IMR-90 (cell line): ENCODE results near the gene OR1L6. TPM values are rescaled to one million over a fixed set of nuclear protein-coding genes. Genes with fewer than 3 reads are reported as not detected.

Source experiments
- ATAC-seq: fragments of 200-7000 bp; cut with Tn5 transposase; 2 replicates; pipeline ENCODE4 v1.9.1; 2020; ENCODE audit warnings: low read depth, mild to moderate bottlenecking, moderate library complexity
- BruUV-seq: library from RNA; stranded (reverse); fragments of 400-500 nt; replicated peaks from 2 replicates; lab custom pipeline; 2021; lab: Mats Ljungman, UMichigan
- CTCF ChIA-PET: fragments of 300-600 bp; formaldehyde crosslinking; extraction: SDS; loops from one replicate; lab custom pipeline; 2021; ENCODE audit warnings: antibody characterized with exemption; lab: Yijun Ruan, JAX
- POLR2A ChIA-PET: fragments of 300-600 bp; sonication (Branson Sonifier 250); formaldehyde crosslinking; loops from one replicate; lab custom pipeline; 2022; ENCODE audit warnings: antibody characterized with exemption; ENCODE audit not compliant: unreplicated experiment; lab: Charles Lee
- DNase-seq: peaks from one replicate; pipeline ENCODE4 v3.0.0; 2013
- H2AFZ ChIP-seq: replicated peaks from 2 replicates; pipeline ENCODE3; 2013; ENCODE audit warnings: low read length, mild to moderate bottlenecking; ENCODE audit not compliant: poor library complexity
- H2AK5ac ChIP-seq: 2 replicates; pipeline ENCODE4 v1.6.1; 2013; ENCODE audit warnings: low read depth, low read length, inconsistent platforms
- H2AK9ac ChIP-seq: replicated peaks from 2 replicates; pipeline ENCODE3; 2013; ENCODE audit warnings: mild to moderate bottlenecking, low read depth, low read length, moderate library complexity; ENCODE audit not compliant: poor library complexity
- H2BK120ac ChIP-seq: 2 replicates; pipeline ENCODE4 v1.6.1; 2013; ENCODE audit warnings: low read depth, low read length, inconsistent platforms
- H2BK15ac ChIP-seq: 3 replicates; pipeline ENCODE4 v1.6.1; 2013; ENCODE audit warnings: low read depth, low read length, inconsistent platforms
- H2BK20ac ChIP-seq: 2 replicates; pipeline ENCODE4 v1.6.1; 2013; ENCODE audit warnings: low read depth, mild to moderate bottlenecking, inconsistent platforms, low read length, moderate library complexity
- H2BK5ac ChIP-seq: 2 replicates; pipeline ENCODE4 v1.6.1; 2013; ENCODE audit warnings: mild to moderate bottlenecking, low read depth, low read length, inconsistent platforms; ENCODE audit not compliant: poor library complexity, severe bottlenecking
- H3K14ac ChIP-seq: replicated peaks from 2 replicates; pipeline ENCODE4 v1.6.1; 2013; ENCODE audit warnings: low read depth, low read length, inconsistent platforms
- H3K18ac ChIP-seq: 2 replicates; pipeline ENCODE4 v1.6.1; 2013; ENCODE audit warnings: low read depth, low read length, control low read depth
- H3K23ac ChIP-seq: 2 replicates; pipeline ENCODE4 v1.6.1; 2013; ENCODE audit warnings: low read depth, low read length, inconsistent platforms
- H3K27ac ChIP-seq: 2 replicates; pipeline ENCODE4 v1.5.1; 2013; ENCODE audit warnings: mild to moderate bottlenecking, control low read depth, low read length; ENCODE audit not compliant: insufficient read depth
- H3K27me3 ChIP-seq: 2 replicates; pipeline ENCODE4 v1.6.1; 2013; ENCODE audit warnings: low read length; ENCODE audit not compliant: control insufficient read depth, insufficient read depth
- H3K36me3 ChIP-seq: 2 replicates; pipeline ENCODE4 v1.6.1; 2013; ENCODE audit warnings: low read length, mixed read lengths; ENCODE audit not compliant: control insufficient read depth, insufficient read depth
- H3K4ac ChIP-seq: 2 replicates; pipeline ENCODE4 v1.6.1; 2013; ENCODE audit warnings: low read depth, low read length, inconsistent platforms
- H3K4me1 ChIP-seq: 2 replicates; pipeline ENCODE4 v1.6.1; 2013; ENCODE audit warnings: low read length, mixed read lengths; ENCODE audit not compliant: control insufficient read depth, insufficient read depth
- H3K4me2 ChIP-seq: 2 replicates; pipeline ENCODE4 v1.6.1; 2013; ENCODE audit warnings: low read depth, mild to moderate bottlenecking, control low read depth, low read length, moderate library complexity
- H3K4me3 ChIP-seq: 2 replicates; pipeline ENCODE4 v1.5.1; 2013; ENCODE audit warnings: low read depth, mild to moderate bottlenecking, control low read depth, low read length, moderate library complexity; ENCODE audit not compliant: insufficient read depth
- H3K56ac ChIP-seq: 2 replicates; pipeline ENCODE4 v1.6.1; 2013; ENCODE audit warnings: low read length, inconsistent platforms; ENCODE audit not compliant: insufficient read depth; ENCODE audit errors: extremely low read depth
- H3K79me1 ChIP-seq, 2 experiments: 2 replicates each; pipeline ENCODE4 v1.6.1; 2013; ENCODE audit warnings: low read length in 2 of 2, inconsistent platforms in 1 of 2, low read depth in 1 of 2
- H3K9ac ChIP-seq: 2 replicates; pipeline ENCODE4 v1.6.1; 2013; ENCODE audit warnings: low read depth, low read length, control low read depth
- H3K9me1 ChIP-seq: 2 replicates; pipeline ENCODE4 v1.6.1; 2013; ENCODE audit warnings: low read length, inconsistent platforms; ENCODE audit not compliant: insufficient read depth
- H3K9me3 ChIP-seq: 2 replicates; pipeline ENCODE4 v1.6.1; 2013; ENCODE audit warnings: low read length; ENCODE audit not compliant: control insufficient read depth, insufficient read depth
- H4K20me1 ChIP-seq: 2 replicates; pipeline ENCODE4 v1.6.1; 2013; ENCODE audit warnings: low read length, inconsistent platforms; ENCODE audit not compliant: insufficient read depth
- H4K5ac ChIP-seq: 2 replicates; pipeline ENCODE4 v1.6.1; 2013; ENCODE audit warnings: mild to moderate bottlenecking, low read depth, low read length, control low read depth
- H4K8ac ChIP-seq, 2 experiments: 2 replicates each; pipeline ENCODE4 v1.6.1; 2013; ENCODE audit warnings: low read depth in 2 of 2, low read length in 2 of 2, control low read depth in 1 of 2, inconsistent platforms in 1 of 2
- H4K91ac ChIP-seq: 2 replicates; pipeline ENCODE4 v1.6.1; 2013; ENCODE audit warnings: low read depth, low read length, inconsistent platforms; ENCODE audit not compliant: insufficient read depth
- BHLHE40 ChIP-seq: fragments of 150-350 bp; IDR thresholded peaks from 2 replicates; pipeline ENCODE4 v1.6.1; 2016; ENCODE audit warnings: mild to moderate bottlenecking, low read depth, low read length
- CHD1 ChIP-seq: IDR thresholded peaks from 2 replicates; pipeline ENCODE4 v1.6.1; 2012; ENCODE audit warnings: low read depth, low read length, improper control_type of control experiment
- CTCF ChIP-seq: conservative IDR thresholded peaks from 2 replicates; pipeline ENCODE4 v1.5.1; 2012; ENCODE audit warnings: mild to moderate bottlenecking, low read depth, low read length, improper control_type of control experiment
- ELK1 ChIP-seq: fragments of 150-350 bp; IDR thresholded peaks from 2 replicates; pipeline ENCODE4 v1.6.1; 2016; ENCODE audit warnings: low read depth, mild to moderate bottlenecking, low read length, moderate library complexity, borderline replicate concordance
- FOS ChIP-seq: fragments of 150-350 bp; IDR thresholded peaks from 2 replicates; pipeline ENCODE4 v1.6.1; 2016; ENCODE audit warnings: low read depth, low read length
- MAFK ChIP-seq: IDR thresholded peaks from 2 replicates; pipeline ENCODE4 v1.6.1; 2012; ENCODE audit warnings: low read depth, low read length, improper control_type of control experiment
- NFE2L2 ChIP-seq: fragments of 150-350 bp; IDR thresholded peaks from 2 replicates; pipeline ENCODE4 v1.6.1; 2016; ENCODE audit warnings: low read depth, mild to moderate bottlenecking, low read length
- POLR2A ChIP-seq: IDR thresholded peaks from 2 replicates; pipeline ENCODE4 v1.6.1; 2012; ENCODE audit warnings: mild to moderate bottlenecking, low read depth, low read length
- RAD21 ChIP-seq: IDR thresholded peaks from 2 replicates; pipeline ENCODE4 v1.6.1; 2012; ENCODE audit warnings: low read length, improper control_type of control experiment
- RCOR1 ChIP-seq: IDR thresholded peaks from 2 replicates; pipeline ENCODE4 v1.6.1; 2012; ENCODE audit warnings: mild to moderate bottlenecking, low read length, improper control_type of control experiment; ENCODE audit not compliant: insufficient replicate concordance
- USF2 ChIP-seq: fragments of 150-350 bp; IDR thresholded peaks from 2 replicates; pipeline ENCODE4 v1.6.1; 2017; ENCODE audit warnings: mild to moderate bottlenecking, antibody characterized with exemption, low read length, low read depth
- WGBS, 2 experiments: methylation state at CpG; one replicate each; pipeline versions ENCODE4 v1.1.5 to v1.1.7; 2013; ENCODE audit warnings: missing lambda C conversion rate in 2 of 2; ENCODE audit not compliant: insufficient read length in 1 of 2; ENCODE audit errors: extremely low coverage in 2 of 2; 5-methylcytosine and 5-hydroxymethylcytosine counted together
- dilution Hi-C: fragments of 300-500 bp; cut with HindIII; formaldehyde crosslinking; loops from one replicate; pipeline ENCODE4 v1.14.3; 2018; ENCODE audit warnings: low sequenced_read_pairs; ENCODE audit not compliant: unreplicated experiment
- in situ Hi-C: fragments of 300-500 bp; cut with MboI; formaldehyde crosslinking; loops from 3 replicates; pipeline ENCODE4 v1.14.3; 2019; ENCODE audit warnings: low sequenced_read_pairs, inconsistent platforms, mixed read lengths
- intact Hi-C: fragments of 100-400 bp; cut with micrococcal nuclease; formaldehyde crosslinking; loops from 2 replicates; pipeline ENCODE4 v1.10.0; 2022
- polyA plus RNA-seq, 3 experiments: library from polyadenylated mRNA; depleted of rRNA; stranded (reverse); fragments of >200 nt; gene quantifications; 2 replicates each; pipeline ENCODE4 v1.2.3, GENCODE V29; 2012; ENCODE audit warnings: low replicate concordance in 1 of 3
- total RNA-seq: library from RNA; depleted of rRNA; stranded (reverse); fragments of >200 nt; gene quantifications from 2 replicates; pipeline ENCODE4 v1.2.3, GENCODE V29; 2012

Gene OR1L6
- total and polyA plus RNA-seq, 2 of the 4 experiments (the other 2 are of a cell fraction): not detected

GRCh38 chr9:122788831-122789230 lies 46.7 kb downstream of the OR1L6 start, which contains the start of gene OR5C1:
TSS of gene OR5C1 (plus strand) at chr9:122788933. CDS start at chr9:122788933, 0 bp downstream.
- Histone ChIP-seq H3K9me3 (no peaks in the 10 kb centered on the region), H3K79me1 (no peaks in the 10 kb centered on the region), H3K4me1 (peaks cover 13% of the 10 kb centered on the region), H2AK9ac (no peak within 1 kb of the TSS), H3K4ac (peak within 1 kb of the TSS; percentile 51; the same call in 1 of the 2 replicates), H3K36me3 (no peaks in the 10 kb centered on the region), H3K9ac (no peak within 1 kb of the TSS), H2AK5ac (peak within 1 kb of the TSS; percentile 13; the same call in 1 of the 2 replicates), H3K14ac (no peak within 1 kb of the TSS), H3K23ac (no peak within 1 kb of the TSS), H4K5ac (no peak within 1 kb of the TSS), H2BK120ac (peak within 1 kb of the TSS; percentile 77), H3K56ac (no peak within 1 kb of the TSS), H2AFZ (no peak within 1 kb of the TSS), H3K18ac (no peak within 1 kb of the TSS), H3K27ac (no peak within 1 kb of the TSS), H2BK5ac (no peak within 1 kb of the TSS), H2BK20ac (peak within 1 kb of the TSS; percentile 74), H4K8ac (no peak within 1 kb of the TSS), H4K20me1 (no peaks in the 10 kb centered on the region), H3K4me2 (no peak within 1 kb of the TSS), H2BK15ac (0 out of 3 replicates have a peak within 1 kb of the TSS, but pooled peaks have one; percentile 51), H4K91ac (peak within 1 kb of the TSS; percentile 60), H3K9me1 (peaks cover 15% of the 10 kb centered on the region), H3K27me3 (no peaks in the 10 kb centered on the region), H3K4me3 (no peak within 1 kb of the TSS)
- ChIA-PET POLR2A (no interaction called here), CTCF (no interaction called here)
- intact Hi-C loops: no loop called here
- ATAC-seq (no peak), DNase-seq (no peak)
- TF ChIP-seq FOS (no peak), RCOR1 (no peak), CTCF (no peak), BHLHE40 (no peak), NFE2L2 (no peak), USF2 (no peak), MAFK (no peak), POLR2A (no peak), RAD21 (no peak), CHD1 (no peak), ELK1 (no peak)
- in situ Hi-C loops: no loop called here
- 77% methylated on average over 7 of the region's 12 CpGs; no CpG with 5 or more reads in 1 of the 2 experiments for WGBS, 2 experiments
- no TSS peak for BruUV-seq
- dilution Hi-C loops: no loop called here
